HG02610 (cell line): ENCODE data around the gene SPATS2.
"Not testable (repeated sequence)": the region's sequence is repeated elsewhere in the genome, so short reads cannot be mapped to it uniquely, and the experiment has no call there.

Experiments
- ATAC-seq: cut with Tn5 transposase; IDR thresholded peaks from one replicate; pipeline ENCODE4 v1.9.1; 2021; ENCODE audit warnings: mild to moderate bottlenecking, moderate library complexity; ENCODE audit not compliant: unreplicated experiment

Gene SPATS2

GRCh38 chr12:49367381-49368239 lies at the start of gene SPATS2:
Gene SPATS2 (plus strand): TSS chr12:49367462. CDS start chr12:49461013, 93,551 bp downstream.
- no peak for ATAC-seq

GRCh38 chr12:49320411-49321103 lies 46.7 kb upstream of the SPATS2 start:
- ATAC-seq = not testable (repeated sequence)

- no peak for ATAC-seq
Observed at GRCh38 chr12:49322367-49322707, 44.9 kb upstream of the SPATS2 start.

DNA sequence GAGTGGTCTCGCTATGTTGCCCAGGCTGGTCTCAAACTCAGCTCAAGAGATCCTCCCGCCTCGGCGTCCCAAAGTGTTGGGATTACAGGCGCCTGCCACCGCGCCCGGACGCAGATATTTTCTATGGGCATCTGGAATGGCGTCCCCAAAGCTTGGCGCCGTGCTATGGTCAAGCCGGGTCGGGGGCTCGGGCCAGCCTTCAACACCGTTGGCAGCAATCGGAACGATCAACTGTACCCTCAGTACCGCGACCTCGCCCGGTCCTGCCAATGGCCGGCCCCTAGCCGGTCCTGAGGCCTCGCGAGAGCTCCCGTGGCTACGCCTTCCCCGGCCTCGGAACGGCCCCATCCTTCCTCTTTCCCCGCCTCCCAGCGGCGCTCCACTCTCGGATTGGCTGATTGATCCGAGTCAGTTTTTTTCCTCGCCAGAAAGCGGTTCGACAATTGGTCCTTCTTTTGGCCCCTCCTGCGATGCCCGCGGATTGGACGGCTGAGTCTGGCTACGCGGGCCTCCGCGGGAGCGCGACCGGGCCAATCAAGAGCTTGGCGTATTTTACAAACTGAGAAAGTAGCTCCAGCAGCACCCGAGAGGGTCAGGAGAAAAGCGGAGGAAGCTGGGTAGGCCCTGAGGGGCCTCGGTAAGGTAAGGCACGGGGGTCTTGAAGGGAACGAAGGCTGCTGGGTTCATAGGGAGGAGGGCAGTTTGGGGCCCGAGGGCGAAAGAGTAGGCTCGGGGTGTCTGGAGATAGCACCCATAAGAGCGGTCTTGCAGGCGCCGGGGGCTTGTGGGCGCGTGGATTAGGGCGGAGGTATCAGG lies 44.3 kb upstream of the SPATS2 start, which contains the start of gene TROAP:
TSS of gene TROAP (plus strand) at position 548 of the 816 bp plus-strand sequence. CDS start 354 bp downstream, outside the sequence.
- ATAC-seq = peak; percentile 98

DNA sequence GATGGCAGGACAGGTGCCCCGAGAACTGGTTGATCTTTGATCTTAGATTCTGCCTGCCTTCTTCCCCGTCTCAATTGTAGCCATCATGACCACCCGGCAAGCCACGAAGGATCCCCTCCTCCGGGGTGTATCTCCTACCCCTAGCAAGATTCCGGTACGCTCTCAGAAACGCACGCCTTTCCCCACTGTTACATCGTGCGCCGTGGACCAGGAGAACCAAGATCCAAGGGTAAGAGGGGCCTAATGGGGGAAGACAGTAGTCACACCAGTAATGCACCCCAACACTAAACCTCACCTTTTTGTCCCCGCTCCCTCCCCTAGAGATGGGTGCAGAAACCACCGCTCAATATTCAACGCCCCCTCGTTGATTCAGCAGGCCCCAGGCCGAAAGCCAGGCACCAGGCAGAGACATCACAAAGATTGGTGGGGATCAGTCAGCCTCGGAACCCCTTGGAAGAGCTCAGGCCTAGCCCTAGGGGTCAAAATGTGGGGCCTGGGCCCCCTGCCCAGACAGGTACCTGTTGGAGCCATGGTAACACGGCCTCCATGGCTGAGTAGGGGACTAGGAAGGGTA lies 43.7 kb upstream of the SPATS2 start:
- ATAC-seq = no peak

GRCh38 chr12:49325606-49326005 lies 41.7 kb upstream of the SPATS2 start:
- ATAC-seq = no peak

DNA sequence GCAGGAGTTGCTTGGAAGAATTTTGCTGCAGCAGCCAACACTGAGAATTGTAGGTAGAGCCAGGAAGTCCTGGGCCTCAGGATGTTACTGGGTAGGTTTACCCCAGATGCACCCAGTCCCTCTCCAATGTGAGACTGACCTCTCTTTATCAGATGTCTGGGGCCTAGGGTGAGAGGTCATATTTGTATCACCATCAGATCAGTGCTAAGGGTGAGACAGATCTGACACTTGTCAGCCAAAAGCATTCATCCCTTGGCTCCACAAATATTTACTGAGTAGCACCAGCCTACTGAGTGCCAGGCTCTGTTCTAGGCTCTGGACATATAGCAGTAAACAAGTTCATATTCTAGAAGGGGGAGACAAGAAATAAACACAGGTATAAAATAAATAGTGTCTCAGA lies 39.9 kb upstream of the SPATS2 start:
- ATAC-seq = no peak

DNA sequence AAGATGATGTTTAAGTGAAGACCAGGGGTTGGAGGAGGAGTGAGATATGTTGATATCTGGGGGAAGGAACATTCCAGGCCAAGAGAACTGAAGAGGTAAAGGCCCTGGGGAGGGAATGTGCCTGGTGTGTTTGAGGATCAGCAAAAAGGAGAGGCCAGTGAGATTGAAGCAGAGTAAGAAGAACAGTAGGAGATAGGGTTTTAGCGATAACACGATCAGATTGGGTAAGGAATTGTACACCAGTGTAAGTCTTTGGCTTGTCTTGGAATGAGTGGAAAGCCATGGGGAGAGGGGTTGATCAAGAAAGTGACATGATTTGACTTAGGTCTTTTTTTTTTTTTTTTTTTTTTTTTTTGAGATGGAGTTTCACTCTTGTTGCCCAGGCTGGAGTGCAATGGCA lies 39.4 kb upstream of the SPATS2 start:
- no peak for ATAC-seq

GRCh38 chr12:49328816-49329215 lies 38.4 kb upstream of the SPATS2 start:
- ATAC-seq = no peak

DNA sequence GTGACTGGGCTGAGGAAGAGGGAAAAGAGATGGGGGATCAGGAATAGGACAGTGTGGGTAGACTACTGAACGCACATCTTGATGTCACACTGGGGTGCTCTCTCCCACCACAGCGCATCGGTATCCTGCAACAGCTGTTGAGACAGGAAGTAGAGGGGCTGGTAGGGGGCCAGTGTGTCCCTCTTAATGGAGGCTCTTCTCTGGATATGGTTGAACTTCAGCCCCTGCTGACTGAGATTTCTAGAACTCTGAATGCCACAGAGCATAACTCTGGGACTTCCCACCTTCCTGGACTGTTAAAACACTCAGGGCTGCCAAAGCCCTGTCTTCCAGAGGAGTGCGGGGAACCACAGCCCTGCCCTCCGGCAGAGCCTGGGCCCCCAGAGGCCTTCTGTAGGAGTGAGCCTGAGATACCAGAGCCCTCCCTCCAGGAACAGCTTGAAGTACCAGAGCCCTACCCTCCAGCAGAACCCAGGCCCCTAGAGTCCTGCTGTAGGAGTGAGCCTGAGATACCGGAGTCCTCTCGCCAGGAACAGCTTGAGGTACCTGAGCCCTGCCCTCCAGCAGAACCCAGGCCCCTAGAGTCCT lies 37.1 kb upstream of the SPATS2 start:
- ATAC-seq = no peak

GRCh38 chr12:49330631-49331379 lies 36.5 kb upstream of the SPATS2 start:
- no peak for ATAC-seq

GRCh38 chr12:49331380-49332222 lies 35.7 kb upstream of the SPATS2 start:
- ATAC-seq = no peak

DNA sequence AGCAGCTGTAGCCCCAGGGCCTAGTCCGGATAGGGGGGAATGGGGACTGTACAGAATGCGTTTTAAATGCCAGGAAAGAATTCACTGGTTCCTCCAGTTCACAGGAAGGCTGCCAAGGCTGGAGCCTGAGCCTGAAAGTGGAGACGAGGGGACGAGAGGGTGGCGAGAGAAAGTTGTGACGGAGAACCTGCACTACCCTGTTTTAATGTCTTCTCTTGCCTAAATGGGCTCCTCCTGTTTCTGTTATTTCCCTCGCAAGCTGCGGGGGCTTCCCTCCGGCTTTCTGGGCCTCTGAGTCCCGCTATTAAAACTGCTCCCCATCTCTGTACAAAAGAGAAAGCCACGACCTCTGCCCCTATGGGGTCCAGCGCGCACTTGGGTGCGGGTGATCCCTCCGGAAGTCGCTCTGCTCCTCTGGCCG lies 34.8 kb upstream of the SPATS2 start:
- ATAC-seq = no peak

- ATAC-seq = no peak
Observed at GRCh38 chr12:49332891-49333371, 34.3 kb upstream of the SPATS2 start.

DNA sequence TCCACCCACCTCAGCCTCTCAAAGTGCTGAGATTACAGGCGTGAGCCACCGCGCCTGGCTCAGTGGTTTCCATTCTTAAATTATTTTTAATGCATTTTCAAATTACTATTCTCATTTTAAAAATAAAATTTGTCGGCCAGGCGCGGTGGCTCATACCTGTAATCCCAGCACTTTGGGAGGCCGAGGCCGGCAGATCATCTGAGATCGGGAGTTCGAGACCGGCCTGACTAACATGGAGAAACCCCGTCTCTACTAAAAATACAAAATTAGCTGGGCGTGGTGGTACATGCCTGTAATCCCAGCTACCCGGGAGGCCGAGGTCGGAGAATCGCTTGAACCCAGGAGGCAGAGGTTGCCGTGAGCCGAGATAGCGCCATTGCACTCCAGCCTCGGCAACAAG lies 33.5 kb upstream of the SPATS2 start:
- not testable (repeated sequence) for ATAC-seq

GRCh38 chr12:49334226-49334625 lies 33.0 kb upstream of the SPATS2 start:
- ATAC-seq = no peak

DNA sequence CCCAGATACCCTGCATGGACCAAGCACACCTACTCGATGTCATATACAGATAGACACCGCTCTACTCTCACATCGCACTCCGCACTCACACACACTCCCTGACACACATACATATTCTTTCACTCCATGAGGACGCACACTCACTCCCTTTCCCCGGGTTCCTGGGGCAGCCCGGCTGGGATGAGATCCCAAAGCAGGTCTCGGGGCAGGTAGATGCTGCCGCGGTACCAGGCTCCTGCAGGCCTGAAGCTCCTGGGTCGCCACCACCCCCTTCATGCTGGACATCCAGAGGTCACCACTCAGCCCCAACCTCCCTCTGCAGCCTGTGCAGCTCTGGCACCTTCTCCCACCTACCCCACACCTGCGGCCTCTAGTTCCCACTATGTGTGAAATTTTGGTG lies 32.6 kb upstream of the SPATS2 start:
- ATAC-seq = no peak

GRCh38 chr12:49335118-49335954 lies 31.9 kb upstream of the SPATS2 start:
- no peak for ATAC-seq
